ENCODE measurements around the gene IRF8.
"Not testable (repeated sequence)": the region's sequence is repeated elsewhere in the genome, so short reads cannot be mapped to it uniquely, and the experiment has no call there.

IRF8 gene

DNA sequence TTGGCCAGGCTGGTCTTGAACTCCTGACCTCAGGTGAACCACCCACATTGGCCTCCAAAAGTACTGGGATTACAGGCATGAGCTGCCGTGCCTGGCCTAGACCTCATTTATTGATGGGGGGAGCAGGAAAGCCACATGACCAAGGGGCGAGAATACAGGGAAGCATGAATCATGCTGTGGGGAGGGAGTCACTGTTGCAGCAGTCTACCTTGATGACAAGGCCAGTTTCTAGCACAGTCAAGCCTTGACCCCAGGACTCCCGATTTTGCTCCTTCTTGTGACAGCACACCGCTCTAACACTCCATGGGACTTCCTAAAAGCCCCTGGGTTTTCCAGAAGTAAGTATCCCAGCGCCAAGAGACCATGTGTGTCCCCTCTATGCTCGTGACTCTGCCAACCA is 42.9 kb upstream of the IRF8 start:
- no peak overlapping the region for H3K4me3 ChIP-seq (ENCODE audit: low read depth, low read length)
- TF ChIP-seq, protein P1, sequence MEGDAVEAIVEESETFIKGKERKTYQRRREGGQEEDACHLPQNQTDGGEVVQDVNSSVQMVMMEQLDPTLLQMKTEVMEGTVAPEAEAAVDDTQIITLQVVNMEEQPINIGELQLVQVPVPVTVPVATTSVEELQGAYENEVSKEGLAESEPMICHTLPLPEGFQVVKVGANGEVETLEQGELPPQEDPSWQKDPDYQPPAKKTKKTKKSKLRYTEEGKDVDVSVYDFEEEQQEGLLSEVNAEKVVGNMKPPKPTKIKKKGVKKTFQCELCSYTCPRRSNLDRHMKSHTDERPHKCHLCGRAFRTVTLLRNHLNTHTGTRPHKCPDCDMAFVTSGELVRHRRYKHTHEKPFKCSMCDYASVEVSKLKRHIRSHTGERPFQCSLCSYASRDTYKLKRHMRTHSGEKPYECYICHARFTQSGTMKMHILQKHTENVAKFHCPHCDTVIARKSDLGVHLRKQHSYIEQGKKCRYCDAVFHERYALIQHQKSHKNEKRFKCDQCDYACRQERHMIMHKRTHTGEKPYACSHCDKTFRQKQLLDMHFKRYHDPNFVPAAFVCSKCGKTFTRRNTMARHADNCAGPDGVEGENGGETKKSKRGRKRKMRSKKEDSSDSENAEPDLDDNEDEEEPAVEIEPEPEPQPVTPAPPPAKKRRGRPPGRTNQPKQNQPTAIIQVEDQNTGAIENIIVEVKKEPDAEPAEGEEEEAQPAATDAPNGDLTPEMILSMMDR (IDR thresholded peaks at IDR 0.05; ENCODE audit: low read depth, low read length) = no peak

DNA sequence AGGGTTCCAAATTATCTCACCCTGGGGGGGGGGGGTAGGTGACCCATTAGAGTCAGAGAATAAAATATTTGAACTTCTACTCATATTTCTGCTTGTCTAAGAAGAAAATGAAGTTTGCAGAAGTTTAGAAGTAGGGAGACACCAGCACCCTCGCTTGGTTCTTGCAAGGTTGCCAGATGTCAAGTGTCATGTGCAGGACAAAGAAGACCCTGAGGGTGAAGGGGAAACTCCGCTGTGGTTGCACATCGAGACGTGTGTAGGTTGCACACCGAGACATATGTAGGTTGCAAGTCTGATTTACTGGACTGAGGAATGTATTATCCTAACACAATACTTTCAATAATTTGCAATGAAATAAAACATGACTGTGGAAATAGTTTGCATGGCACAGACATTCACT is 42.4 kb upstream of the IRF8 start:
- H3K4me3 ChIP-seq (ENCODE audit: low read depth, low read length) = no peak overlapping the region

GRCh38 chr16:85857406-85857805 is 41.6 kb upstream of the IRF8 start:
- TF ChIP-seq, protein P1 (IDR thresholded peaks at IDR 0.05; ENCODE audit: low read depth, low read length) = no peak
- H3K4me3 ChIP-seq (ENCODE audit: low read depth, low read length) = no peak overlapping the region

More for the DNA sequence above, 42.4 kb upstream of the IRF8 start:
- TF ChIP-seq, protein P1 (IDR thresholded peaks at IDR 0.05; ENCODE audit: low read depth, low read length) = no peak

- H3K4me3 ChIP-seq (ENCODE audit: low read depth, low read length) = not testable (repeated sequence)
Observed at GRCh38 chr16:85858571-85858970, 40.4 kb upstream of the IRF8 start.

GRCh38 chr16:85858984-85859817 is 39.8 kb upstream of the IRF8 start:
- TF ChIP-seq, protein P1 (IDR thresholded peaks at IDR 0.05; ENCODE audit: low read depth, low read length) = no peak

GRCh38 chr16:85859818-85860125 is 39.2 kb upstream of the IRF8 start:
- H3K4me3 ChIP-seq (ENCODE audit: low read depth, low read length) = no peak overlapping the region
- TF ChIP-seq, protein P1 (IDR thresholded peaks at IDR 0.05; ENCODE audit: low read depth, low read length) = no peak

More at GRCh38 chr16:85858984-85859817, 39.8 kb upstream of the IRF8 start:
- no peak overlapping the region for H3K4me3 ChIP-seq (ENCODE audit: low read depth, low read length)

- TF ChIP-seq, protein P1 (IDR thresholded peaks at IDR 0.05; ENCODE audit: low read depth, low read length) = no peak
Observed at GRCh38 chr16:85860413-85861094, 38.4 kb upstream of the IRF8 start.

More at GRCh38 chr16:85860413-85861094, 38.4 kb upstream of the IRF8 start:
- no peak overlapping the region for H3K4me3 ChIP-seq (ENCODE audit: low read depth, low read length)

Measured in WI38 (cell line).